ENCODE measurements around the gene C5orf63.
"Not testable (repeated sequence)": the region's sequence is repeated elsewhere in the genome, so short reads cannot be mapped to it uniquely, and the experiment has no call there.

The C5orf63 gene

DNA sequence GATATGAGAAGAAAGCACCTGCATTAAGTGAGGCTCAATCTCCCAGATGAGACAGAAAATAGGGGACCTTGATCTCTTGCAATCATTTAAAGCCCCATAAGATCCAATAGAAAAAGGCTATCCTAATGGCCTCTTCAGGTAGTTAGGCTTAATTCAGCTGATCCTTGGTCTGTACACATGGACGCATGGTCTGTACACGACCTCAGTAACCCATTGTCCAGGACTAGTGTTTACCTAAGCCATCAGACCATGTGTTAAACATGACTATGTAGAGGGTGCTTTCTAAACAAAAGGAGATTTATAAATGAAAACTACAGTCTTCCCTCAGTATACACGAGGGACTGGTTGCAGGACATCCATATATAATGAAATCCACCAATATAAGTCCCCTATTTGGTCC is 50.5 kb downstream of the C5orf63 start:
- Histone ChIP-seq H3K9ac (no peak overlapping the region), H3K4me3 (no peak overlapping the region), H3K4me1 (peaks cover 0 to 76% (median 50%) of the 10 kb centered on the region in 10 experiments; a peak in 17 of 20 replicates), H3K4me2 (peak overlapping the region in 1 of 11 experiments; percentile 3; a peak in 1 of 22 replicates), H4K20me1 (peaks cover 0 to 41% (median 0%) of the 10 kb centered on the region in 11 experiments; a peak in 8 of 22 replicates), H3K9me3 (replicated peaks in 1 of 11) (peaks cover 0 to 26% (median 8%) of the 10 kb centered on the region in 11 experiments; a peak in 13 of 22 replicates), H3K27ac (no peak overlapping the region), H3K27me3 (no peaks in the 10 kb centered on the region), H3K36me3 (peaks cover 0 to 36% (median 2%) of the 10 kb centered on the region in 11 experiments; a peak in 5 of 22 replicates)
- no peak for TF ChIP-seq Cebpa-rat (IDR thresholded peaks at IDR 0.05)

DNA sequence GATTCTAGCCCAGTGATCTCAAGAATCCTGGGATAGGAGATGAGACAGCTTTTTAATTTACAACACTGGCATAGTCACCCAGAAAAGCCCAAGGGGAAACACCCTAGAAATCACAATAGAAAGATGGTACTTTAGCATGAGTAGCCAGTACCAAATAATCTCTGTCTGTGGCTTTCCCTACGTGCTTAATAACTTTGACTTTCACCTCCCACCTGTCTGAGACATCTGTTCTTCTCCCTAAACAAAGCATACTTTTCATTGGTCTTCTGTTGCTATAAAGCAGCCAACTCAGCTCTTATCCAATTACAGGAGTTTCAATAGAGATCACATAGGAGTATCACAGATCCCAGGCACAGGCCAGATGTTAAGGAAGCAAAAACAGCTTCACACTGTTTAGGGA is 53.4 kb downstream of the C5orf63 start:
- Histone ChIP-seq H3K27me3 (no peaks in the 10 kb centered on the region), H3K9ac (no peak overlapping the region), H3K4me1 (peaks cover 5 to 55% (median 29%) of the 10 kb centered on the region in 10 experiments), H3K9me3 (replicated peaks in 1 of 11) (peaks cover 0 to 49% (median 23%) of the 10 kb centered on the region in 11 experiments; a peak in 18 of 22 replicates), H3K4me3 (no peak overlapping the region), H3K27ac (peak overlapping the region in 3 of 11 experiments; percentile 9 to 25 (median 16); a peak in 5 of 22 replicates), H3K36me3 (peaks cover 0 to 38% (median 4%) of the 10 kb centered on the region in 11 experiments; a peak in 5 of 22 replicates), H4K20me1 (peaks cover 0 to 13% (median 0%) of the 10 kb centered on the region in 11 experiments; a peak in 4 of 22 replicates), H3K4me2 (peak overlapping the region in 8 of 11 experiments; percentile 20 to 69 (median 52); a peak in 16 of 22 replicates)
- no peak for TF ChIP-seq Cebpa-rat (IDR thresholded peaks at IDR 0.05)

GRCh38 chr5:127016722-127017121 is 56.6 kb downstream of the C5orf63 start:
- H3K27ac ChIP-seq, H3K4me3 ChIP-seq, H4K20me1 ChIP-seq, H3K27me3 ChIP-seq, H3K4me2 ChIP-seq, H3K9ac ChIP-seq: not testable (repeated sequence)
- Histone ChIP-seq H3K36me3 (peaks cover 0 to 17% (median 4%) of the 10 kb centered on the region in 11 experiments; a peak in 4 of 22 replicates), H3K4me1 (peaks cover 37 to 73% (median 57%) of the 10 kb centered on the region in 10 experiments), H3K9me3 (replicated peaks in 1 of 11) (peaks cover 0 to 48% (median 20%) of the 10 kb centered on the region in 11 experiments; a peak in 18 of 22 replicates)

GRCh38 chr5:127015716-127016115 is 57.6 kb downstream of the C5orf63 start:
- Histone ChIP-seq H3K9ac (no peak overlapping the region), H3K9me3 (replicated peaks in 1 of 11) (peaks cover 0 to 45% (median 22%) of the 10 kb centered on the region in 11 experiments; a peak in 19 of 22 replicates), H3K4me1 (peaks cover 45 to 75% (median 64%) of the 10 kb centered on the region in 10 experiments), H3K4me3 (no peak overlapping the region), H3K27me3 (no peaks in the 10 kb centered on the region), H3K27ac (no peak overlapping the region), H3K4me2 (peak overlapping the region in 5 of 11 experiments; percentile 0 to 24 (median 16); a peak in 2 of 22 replicates), H4K20me1 (no peaks in the 10 kb centered on the region; a peak in 1 of 22 replicates), H3K36me3 (peaks cover 0 to 14% (median 0%) of the 10 kb centered on the region in 11 experiments; a peak in 5 of 22 replicates)
- no peak for TF ChIP-seq Cebpa-rat (IDR thresholded peaks at IDR 0.05)

GRCh38 chr5:127014573-127014972 is 58.7 kb downstream of the C5orf63 start:
- H3K4me1 ChIP-seq: peaks cover 39 to 75% (median 53%) of the 10 kb centered on the region in 10 experiments
- no peak overlapping the region for H3K4me3 ChIP-seq
- H3K27ac ChIP-seq: peak overlapping the region in 1 of 11 experiments; percentile 17; a peak in 1 of 22 replicates
- H3K27me3 ChIP-seq: no peaks in the 10 kb centered on the region
- no peak overlapping the region for H3K9ac ChIP-seq
- TF ChIP-seq Cebpa-rat (IDR thresholded peaks at IDR 0.05): no peak
- H3K36me3 ChIP-seq: peaks cover 0 to 26% (median 4%) of the 10 kb centered on the region in 11 experiments; a peak in 6 of 22 replicates
- H3K9me3 ChIP-seq (replicated peaks in 1 of 11): peaks cover 0 to 57% (median 34%) of the 10 kb centered on the region in 11 experiments; a peak in 19 of 22 replicates
- H4K20me1 ChIP-seq: no peaks in the 10 kb centered on the region
- H3K4me2 ChIP-seq: peak overlapping the region in 10 of 11 experiments; percentile 33 to 76 (median 68); a peak in 15 of 22 replicates

DNA sequence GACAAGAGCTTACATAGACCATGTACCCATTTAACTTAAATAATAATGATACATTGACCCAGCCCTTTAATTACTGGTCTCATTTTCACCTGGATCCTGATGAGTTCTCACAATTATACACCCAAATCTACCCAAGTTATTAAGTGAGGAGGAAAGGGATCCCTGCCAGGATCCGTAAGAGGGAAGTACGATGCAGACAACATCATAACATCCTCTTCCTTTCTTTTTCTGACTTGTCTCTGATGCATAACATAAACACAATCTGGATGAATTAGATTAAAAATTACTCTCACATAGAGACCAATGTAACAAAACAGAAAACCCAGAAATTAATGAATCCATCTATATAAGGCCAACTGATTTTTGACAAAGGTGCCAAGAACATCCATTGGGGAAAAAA is 59.9 kb downstream of the C5orf63 start:
- Histone ChIP-seq H3K4me2 (peak overlapping the region; percentile 56 to 76 (median 67)), H3K4me1 (peaks cover 33 to 69% (median 49%) of the 10 kb centered on the region in 10 experiments), H3K27me3 (no peaks in the 10 kb centered on the region), H3K9me3 (replicated peaks in 1 of 11) (peaks cover 0 to 65% (median 39%) of the 10 kb centered on the region in 11 experiments; a peak in 19 of 22 replicates), H3K9ac (peak overlapping the region in 6 of 11 experiments; percentile 8 to 36 (median 26); a peak in 5 of 22 replicates), H3K4me3 (peak overlapping the region in 4 of 10 experiments; percentile 9 to 27 (median 16); a peak in 2 of 20 replicates), H4K20me1 (no peaks in the 10 kb centered on the region), H3K36me3 (peaks cover 0 to 27% (median 5%) of the 10 kb centered on the region in 11 experiments; a peak in 9 of 22 replicates), H3K27ac (peak overlapping the region in 10 of 11 experiments; percentile 27 to 67 (median 50); a peak in 19 of 22 replicates)
- no peak for TF ChIP-seq Cebpa-rat (IDR thresholded peaks at IDR 0.05)

DNA sequence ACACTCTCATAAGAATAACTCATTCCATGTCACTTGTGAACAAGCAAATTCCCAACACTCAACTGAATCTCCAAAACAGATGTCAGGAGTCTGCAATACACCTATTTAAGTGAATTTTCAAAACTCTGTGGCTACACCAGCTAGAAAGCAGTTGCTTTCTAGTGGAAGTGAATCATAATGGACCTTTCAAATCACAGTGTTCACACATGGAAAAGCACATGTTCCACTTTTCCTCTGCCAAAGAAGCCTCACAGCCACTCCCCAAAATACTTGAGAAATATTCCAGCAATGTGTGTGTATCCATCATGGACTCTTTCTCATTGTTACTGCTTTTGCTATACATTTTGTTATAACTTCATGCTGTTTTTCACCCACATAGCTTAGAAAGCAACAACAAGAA is 60.4 kb downstream of the C5orf63 start:
- H3K4me3 ChIP-seq: peak overlapping the region in 3 of 10 experiments; percentile 9 to 27 (median 23); a peak in 1 of 20 replicates
- peaks cover 0 to 65% (median 42%) of the 10 kb centered on the region in 11 experiments; a peak in 19 of 22 replicates for H3K9me3 ChIP-seq (replicated peaks in 1 of 11)
- peak overlapping the region in 10 of 11 experiments; percentile 27 to 67 (median 50); a peak in 19 of 22 replicates for H3K27ac ChIP-seq
- H3K9ac ChIP-seq: peak overlapping the region in 6 of 11 experiments; percentile 8 to 36 (median 26); a peak in 8 of 22 replicates
- H3K4me1 ChIP-seq: peaks cover 33 to 73% (median 49%) of the 10 kb centered on the region in 10 experiments
- no peaks in the 10 kb centered on the region for H4K20me1 ChIP-seq
- H3K4me2 ChIP-seq: peak overlapping the region; percentile 56 to 76 (median 67)
- H3K36me3 ChIP-seq: peaks cover 0 to 27% (median 7%) of the 10 kb centered on the region in 11 experiments; a peak in 9 of 22 replicates
- no peak for TF ChIP-seq Cebpa-rat (IDR thresholded peaks at IDR 0.05)
- no peaks in the 10 kb centered on the region for H3K27me3 ChIP-seq

DNA sequence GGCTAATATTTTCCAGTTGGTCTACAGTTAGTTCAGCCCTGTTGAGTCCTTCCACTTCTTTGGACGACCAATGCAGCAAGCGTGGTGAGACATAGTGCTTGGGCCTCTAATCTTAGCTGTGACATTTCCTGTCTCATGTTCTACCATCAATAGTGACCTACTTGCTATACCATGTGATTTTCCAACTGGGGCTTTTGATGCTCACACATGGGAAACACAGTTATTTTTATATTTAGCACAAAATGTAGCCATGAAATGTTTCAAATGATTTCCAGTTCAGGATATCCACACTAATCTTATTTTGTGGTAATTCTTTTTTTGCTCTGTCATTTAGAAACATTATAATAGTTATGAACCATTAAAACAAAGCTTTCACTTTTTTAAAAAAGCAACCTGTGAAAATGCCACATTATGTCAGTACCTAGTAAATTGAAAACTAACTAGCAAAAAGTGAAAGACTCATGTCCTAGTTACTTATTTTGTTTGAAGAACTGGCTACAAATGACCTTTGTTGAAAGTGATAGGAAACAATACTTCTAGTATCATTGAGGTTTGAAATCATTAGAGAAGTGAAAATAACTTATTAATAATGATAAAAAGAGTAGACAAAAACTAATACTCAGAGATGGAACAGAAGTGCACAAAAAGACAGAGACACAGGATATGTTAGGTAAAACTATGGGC is 61.2 kb downstream of the C5orf63 start:
- TF ChIP-seq Cebpa-rat (IDR thresholded peaks at IDR 0.05): no peak
- no peaks in the 10 kb centered on the region for H4K20me1 ChIP-seq
- H3K4me2 ChIP-seq: peak overlapping the region; percentile 56 to 76 (median 68)
- H3K4me3 ChIP-seq: no peak overlapping the region; a peak in 1 of 20 replicates
- H3K27ac ChIP-seq: peak overlapping the region in 9 of 11 experiments; percentile 24 to 67 (median 51); a peak in 15 of 22 replicates
- H3K27me3 ChIP-seq: no peaks in the 10 kb centered on the region
- peaks cover 0 to 27% (median 8%) of the 10 kb centered on the region in 11 experiments; a peak in 9 of 22 replicates for H3K36me3 ChIP-seq
- H3K9me3 ChIP-seq (replicated peaks in 1 of 11): peaks cover 0 to 57% (median 34%) of the 10 kb centered on the region in 11 experiments; a peak in 19 of 22 replicates
- H3K9ac ChIP-seq: peak overlapping the region in 1 of 11 experiments; percentile 36; a peak in 4 of 22 replicates
- peaks cover 33 to 81% (median 49%) of the 10 kb centered on the region in 10 experiments for H3K4me1 ChIP-seq

Measured in BLaER1 treated with 17β-estradiol and CSF1 and Interleukin-3, amounts not matched to agents 10 nM and 100 nM (cell line).